PC-9 (cell line): Measurements from ENCODE around the gene FRZB. TPM values are rescaled to one million over a fixed set of nuclear protein-coding genes. Genes with fewer than 3 reads are reported as not detected.

Source experiments
- BruUV-seq: library from RNA; stranded (reverse); fragments of 400-500 nt; replicated peaks from 2 replicates; lab custom pipeline; 2021; lab: Mats Ljungman, UMichigan
- CTCF ChIA-PET: fragments of 300-600 bp; sonication (Branson Sonifier 250); formaldehyde crosslinking; loops from one replicate; lab custom pipeline; 2022; ENCODE audit warnings: antibody characterized with exemption; lab: Charles Lee
- POLR2A ChIA-PET: fragments of 300-600 bp; sonication (Branson Sonifier 250); formaldehyde crosslinking; loops from one replicate; lab custom pipeline; 2022; ENCODE audit warnings: antibody characterized with exemption; ENCODE audit not compliant: unreplicated experiment; lab: Charles Lee
- DNase-seq, 2 experiments: peaks; one replicate each; pipeline versions ENCODE4 v3.0.0 to v3.0.0-alpha.2; 2015 to 2022; ENCODE audit warnings: mixed read lengths in 1 of 2
- H2AFZ ChIP-seq: fragments of 200-600 bp; sonication (generic); 2 replicates; pipeline ENCODE4 v1.8.1; 2017; ENCODE audit warnings: antibody characterized with exemption
- H3F3A ChIP-seq: fragments of 200-600 bp; sonication (generic); 2 replicates; pipeline ENCODE4 v1.8.1; 2017; ENCODE audit warnings: antibody characterized with exemption, mild to moderate bottlenecking, low read depth; ENCODE audit not compliant: insufficient read depth
- H3K27ac ChIP-seq: fragments of 200-600 bp; sonication (generic); 2 replicates; pipeline ENCODE4 v1.6.1; 2016; ENCODE audit warnings: mixed run types
- H3K27me3 ChIP-seq: fragments of 200-600 bp; sonication (generic); 2 replicates; pipeline ENCODE4 v1.6.1; 2016; ENCODE audit warnings: low read depth, mixed run types; ENCODE audit not compliant: insufficient read depth
- H3K36me3 ChIP-seq: fragments of 200-600 bp; sonication (generic); 2 replicates; pipeline ENCODE4 v1.6.1; 2016; ENCODE audit warnings: low read depth, mixed run types
- H3K4me1 ChIP-seq: fragments of 200-600 bp; sonication (generic); replicated peaks from 2 replicates; pipeline ENCODE4 v1.6.1; 2016; ENCODE audit warnings: mixed run types; ENCODE audit not compliant: insufficient read depth
- H3K4me2 ChIP-seq: fragments of 200-600 bp; sonication (generic); 2 replicates; pipeline ENCODE4 v1.6.1; 2017; ENCODE audit warnings: mixed run types
- H3K4me3 ChIP-seq: fragments of 200-600 bp; sonication (generic); 2 replicates; pipeline ENCODE4 v1.6.1; 2016; ENCODE audit warnings: mixed run types
- H3K79me2 ChIP-seq: fragments of 200-600 bp; sonication (generic); 2 replicates; pipeline ENCODE4 v1.6.1; 2017; ENCODE audit warnings: low read depth, mixed run types
- H3K9me2 ChIP-seq: fragments of 200-600 bp; sonication (generic); 2 replicates; pipeline ENCODE4 v1.8.1; 2017; ENCODE audit warnings: mild to moderate bottlenecking; ENCODE audit not compliant: insufficient read depth
- H3K9me3 ChIP-seq: fragments of 200-600 bp; sonication (generic); 2 replicates; pipeline ENCODE4 v1.8.1; 2016; ENCODE audit warnings: low read depth; ENCODE audit not compliant: insufficient read depth
- H4K20me1 ChIP-seq: fragments of 200-600 bp; sonication (generic); 2 replicates; pipeline ENCODE4 v1.8.1; 2017; ENCODE audit not compliant: insufficient read depth
- EZH2 ChIP-seq: fragments of 200-600 bp; sonication (generic); IDR thresholded peaks from 2 replicates; pipeline ENCODE4 v1.8.0; 2017; ENCODE audit warnings: antibody characterized with exemption, low read depth
- intact Hi-C: fragments of 100-400 bp; cut with micrococcal nuclease; formaldehyde crosslinking; loops from one replicate; pipeline ENCODE4 v1.10.0; 2022; ENCODE audit not compliant: unreplicated experiment
- total RNA-seq: library from RNA; stranded (reverse); gene quantifications from 2 replicates; pipeline ENCODE4 v1.2.3, GENCODE V29; 2021
- TF ChIP-seq, protein P1 (sequence below): fragments of 200-600 bp; sonication (generic); conservative IDR thresholded peaks from 2 replicates; pipeline ENCODE4 v1.6.1; 2017; ENCODE audit warnings: mixed run types, antibody characterized with exemption, mild to moderate bottlenecking, moderate library complexity

FRZB gene
- total RNA-seq, 1 experiment from 2014 or later, result 0.15 TPM

DNA sequence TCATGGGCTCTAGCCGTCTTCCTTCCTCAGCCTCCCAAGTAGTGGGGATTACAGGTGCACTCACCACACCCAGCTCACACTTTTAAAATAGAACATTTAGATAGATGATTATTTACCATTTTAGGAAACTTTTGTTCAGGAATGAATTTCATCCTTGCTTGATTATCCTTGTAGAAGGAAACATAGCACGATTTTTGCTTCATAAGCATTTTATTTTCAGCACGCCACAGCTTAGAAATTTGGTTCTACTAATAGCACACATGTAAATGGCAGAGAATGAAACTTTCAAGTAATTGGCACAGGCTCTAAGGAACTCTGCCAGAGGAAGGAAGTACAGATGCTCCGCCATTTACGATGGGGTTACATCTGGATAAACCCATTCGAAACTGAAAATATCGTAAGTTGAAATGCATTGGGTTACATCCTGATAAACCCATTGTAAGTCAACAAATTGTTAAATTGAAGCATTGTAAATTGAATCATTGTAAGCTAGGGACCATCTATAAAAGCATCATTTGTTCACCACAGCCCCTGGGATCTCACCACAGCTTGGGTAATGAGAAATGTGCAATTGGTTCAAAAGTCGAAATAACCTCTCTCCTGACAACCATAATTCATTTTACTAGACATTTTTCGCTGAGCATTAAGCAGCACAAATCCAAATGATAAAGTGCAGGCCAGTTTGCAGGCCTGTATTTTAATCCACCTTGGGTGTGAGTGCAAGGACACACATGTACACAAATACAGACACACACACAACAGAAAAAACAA, 33.2 kb downstream of the FRZB start:
- CTCF ChIA-PET, result no interaction called here
- no peak overlapping the region for H3K27ac ChIP-seq
- no TSS peak for BruUV-seq
- H3K9me2 ChIP-seq, result no peaks in the 10 kb centered on the region
- no peak overlapping the region for H3K4me3 ChIP-seq
- no peak for TF ChIP-seq EZH2
- TF ChIP-seq, protein P1, sequence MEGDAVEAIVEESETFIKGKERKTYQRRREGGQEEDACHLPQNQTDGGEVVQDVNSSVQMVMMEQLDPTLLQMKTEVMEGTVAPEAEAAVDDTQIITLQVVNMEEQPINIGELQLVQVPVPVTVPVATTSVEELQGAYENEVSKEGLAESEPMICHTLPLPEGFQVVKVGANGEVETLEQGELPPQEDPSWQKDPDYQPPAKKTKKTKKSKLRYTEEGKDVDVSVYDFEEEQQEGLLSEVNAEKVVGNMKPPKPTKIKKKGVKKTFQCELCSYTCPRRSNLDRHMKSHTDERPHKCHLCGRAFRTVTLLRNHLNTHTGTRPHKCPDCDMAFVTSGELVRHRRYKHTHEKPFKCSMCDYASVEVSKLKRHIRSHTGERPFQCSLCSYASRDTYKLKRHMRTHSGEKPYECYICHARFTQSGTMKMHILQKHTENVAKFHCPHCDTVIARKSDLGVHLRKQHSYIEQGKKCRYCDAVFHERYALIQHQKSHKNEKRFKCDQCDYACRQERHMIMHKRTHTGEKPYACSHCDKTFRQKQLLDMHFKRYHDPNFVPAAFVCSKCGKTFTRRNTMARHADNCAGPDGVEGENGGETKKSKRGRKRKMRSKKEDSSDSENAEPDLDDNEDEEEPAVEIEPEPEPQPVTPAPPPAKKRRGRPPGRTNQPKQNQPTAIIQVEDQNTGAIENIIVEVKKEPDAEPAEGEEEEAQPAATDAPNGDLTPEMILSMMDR, result no peak
- H3K36me3 ChIP-seq, result no peaks in the 10 kb centered on the region
- intact Hi-C loops, result no loop called here
- no peak overlapping the region for H2AFZ ChIP-seq
- H3K79me2 ChIP-seq, result no peaks in the 10 kb centered on the region
- H3K27me3 ChIP-seq, result no peaks in the 10 kb centered on the region
- H3K4me1 ChIP-seq, result no peaks in the 10 kb centered on the region
- POLR2A ChIA-PET, result no interaction called here
- no peaks in the 10 kb centered on the region for H3K9me3 ChIP-seq
- DNase-seq, result no peak
- H3F3A ChIP-seq, result no peaks in the 10 kb centered on the region
- no peak overlapping the region for H3K4me2 ChIP-seq
- H4K20me1 ChIP-seq, result no peaks in the 10 kb centered on the region

DNA sequence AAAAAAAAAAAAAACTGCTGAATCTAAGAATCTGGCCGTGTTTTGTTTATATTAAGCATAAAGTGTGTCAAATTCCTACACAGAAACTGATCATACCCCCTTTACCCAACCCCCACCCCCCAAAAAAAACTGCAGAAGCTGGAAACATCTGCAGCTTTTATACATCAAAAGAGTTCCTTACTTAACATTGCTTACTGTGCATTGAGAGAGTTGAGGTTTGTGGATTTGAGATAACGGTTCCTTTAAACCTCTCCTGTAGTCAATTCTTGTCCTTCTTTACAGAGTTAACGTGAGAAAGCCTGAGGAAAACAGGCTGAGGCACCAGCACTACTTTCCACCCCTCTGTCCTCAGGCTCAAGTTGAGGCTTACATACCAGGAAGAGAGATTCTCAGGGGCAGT, 34.5 kb downstream of the FRZB start:
- Histone ChIP-seq H3K4me3 (no peak overlapping the region), H3K4me1 (no peaks in the 10 kb centered on the region), H3K79me2 (no peaks in the 10 kb centered on the region), H3K27me3 (no peaks in the 10 kb centered on the region), H3K36me3 (no peaks in the 10 kb centered on the region), H3K9me2 (no peaks in the 10 kb centered on the region), H3K27ac (no peak overlapping the region), H3K4me2 (no peak overlapping the region), H4K20me1 (no peaks in the 10 kb centered on the region), H3F3A (no peaks in the 10 kb centered on the region), H3K9me3 (no peaks in the 10 kb centered on the region), H2AFZ (no peak overlapping the region)
- no peak for DNase-seq
- ChIA-PET POLR2A (no interaction called here), CTCF (no interaction called here)
- intact Hi-C loops, result no loop called here
- no peak for TF ChIP-seq EZH2
- TF ChIP-seq, protein P1, result no peak
- BruUV-seq, result no TSS peak

DNA sequence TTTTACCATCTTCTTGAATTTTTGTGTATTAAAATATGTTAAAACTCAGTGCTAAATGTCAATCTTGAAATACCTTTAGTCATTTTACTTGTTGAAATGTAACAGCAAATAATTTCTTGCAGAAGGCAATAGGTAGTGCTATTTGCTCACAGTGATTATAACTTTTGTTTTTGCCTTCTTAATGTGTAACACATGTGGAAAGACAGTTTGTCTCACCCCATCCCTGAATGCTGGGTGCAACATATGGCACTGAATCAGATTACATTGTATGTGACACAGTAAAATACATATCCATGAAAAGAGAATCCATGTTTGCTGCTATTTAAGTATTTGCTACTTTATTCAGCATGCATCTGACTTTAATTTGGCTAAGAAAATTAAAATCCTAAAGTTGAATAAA, 35.3 kb downstream of the FRZB start:
- no peaks in the 10 kb centered on the region for H3K9me3 ChIP-seq
- CTCF ChIA-PET, result no interaction called here
- no peaks in the 10 kb centered on the region for H3K79me2 ChIP-seq

More for the DNA sequence above, 35.3 kb downstream of the FRZB start:
- Histone ChIP-seq H3K27me3 (no peaks in the 10 kb centered on the region), H3K4me1 (no peaks in the 10 kb centered on the region), H3K36me3 (no peaks in the 10 kb centered on the region), H4K20me1 (no peaks in the 10 kb centered on the region), H3K27ac (no peak overlapping the region), H2AFZ (no peak overlapping the region), H3K4me3 (no peak overlapping the region), H3F3A (no peaks in the 10 kb centered on the region), H3K9me2 (no peaks in the 10 kb centered on the region), H3K4me2 (no peak overlapping the region)
- no TSS peak for BruUV-seq
- no peak for DNase-seq
- intact Hi-C loops, result no loop called here
- POLR2A ChIA-PET, result no interaction called here
- TF ChIP-seq EZH2, result no peak
- TF ChIP-seq, protein P1, result no peak
